Muscle layer of duodenum (tissue), 2 donors: Measurements from ENCODE around the gene RPE.

ENCODE experiments used
- H3K27ac ChIP-seq: one replicate; pipeline ENCODE4 v1.7.0; 2013; ENCODE audit warnings: mild to moderate bottlenecking, low read length
- H3K27me3 ChIP-seq: one replicate; pipeline ENCODE4 v1.7.0; 2013; ENCODE audit warnings: low read depth, mild to moderate bottlenecking, control low read depth, low read length
- H3K36me3 ChIP-seq, 2 donors: one replicate each; pipeline ENCODE4 v1.7.0; 2013; ENCODE audit warnings: low read length in 2 of 2, control low read depth in 1 of 2, mild to moderate bottlenecking in 1 of 2; ENCODE audit not compliant: insufficient read depth in 2 of 2, control insufficient read depth in 1 of 2
- H3K4me1 ChIP-seq, 2 donors: one replicate each; pipeline ENCODE4 v1.7.0; 2013; ENCODE audit warnings: low read length in 2 of 2, mild to moderate bottlenecking in 2 of 2, control low read depth in 1 of 2, moderate library complexity in 1 of 2; ENCODE audit not compliant: insufficient read depth in 2 of 2, control insufficient read depth in 1 of 2
- H3K4me3 ChIP-seq, 2 donors: one replicate each; pipeline ENCODE4 v1.7.0; 2013; ENCODE audit warnings: low read length in 2 of 2, low read depth in 1 of 2, mild to moderate bottlenecking in 1 of 2
- H3K9me3 ChIP-seq, 2 donors: one replicate each; pipeline ENCODE4 v1.7.0; 2013; ENCODE audit warnings: low read length in 2 of 2, control low read depth in 1 of 2, mild to moderate bottlenecking in 1 of 2; ENCODE audit not compliant: control insufficient read depth in 1 of 2
- donor health status: healthy.

RPE gene

GRCh38 chr2:210046851-210047500 is 44.5 kb downstream of the RPE start:
- no peaks in the 10 kb centered on the region for H3K4me1 ChIP-seq
- H3K9me3 ChIP-seq = peaks cover 0 to 8% of the 10 kb centered on the region in 2 donors
- H3K36me3 ChIP-seq = peaks cover 4 to 26% of the 10 kb centered on the region in 2 donors

GRCh38 chr2:210049831-210050230 is 47.4 kb downstream of the RPE start:
- H3K36me3 ChIP-seq = peaks cover 0 to 25% of the 10 kb centered on the region in 2 donors

More at GRCh38 chr2:210046851-210047500, 44.5 kb downstream of the RPE start:
- Histone ChIP-seq H3K27me3 (no peaks in the 10 kb centered on the region), H3K27ac (no peak overlapping the region), H3K4me3 (no peak overlapping the region)

GRCh38 chr2:210050885-210051284 is 48.4 kb downstream of the RPE start:
- H3K27ac ChIP-seq = no peak overlapping the region
- H3K4me1 ChIP-seq = no peaks in the 10 kb centered on the region
- no peaks in the 10 kb centered on the region for H3K27me3 ChIP-seq
- no peak overlapping the region for H3K4me3 ChIP-seq
- peaks cover 6 to 21% of the 10 kb centered on the region in 2 donors for H3K9me3 ChIP-seq
- peaks cover 0 to 35% of the 10 kb centered on the region in 2 donors for H3K36me3 ChIP-seq

More at GRCh38 chr2:210049831-210050230, 47.4 kb downstream of the RPE start:
- Histone ChIP-seq H3K27me3 (no peaks in the 10 kb centered on the region), H3K9me3 (peaks cover 6 to 12% of the 10 kb centered on the region in 2 donors), H3K4me1 (no peaks in the 10 kb centered on the region), H3K4me3 (no peak overlapping the region), H3K27ac (no peak overlapping the region)

GRCh38 chr2:210054696-210055095 is 52.3 kb downstream of the RPE start:
- no peak overlapping the region for H3K27ac ChIP-seq
- H3K36me3 ChIP-seq = peaks cover 0 to 19% of the 10 kb centered on the region in 2 donors
- no peaks in the 10 kb centered on the region for H3K4me1 ChIP-seq
- H3K27me3 ChIP-seq = no peaks in the 10 kb centered on the region
- H3K4me3 ChIP-seq = no peak overlapping the region
- peaks cover 6 to 15% of the 10 kb centered on the region in 2 donors for H3K9me3 ChIP-seq

GRCh38 chr2:210055825-210056224 is 53.4 kb downstream of the RPE start:
- Histone ChIP-seq H3K36me3 (peaks cover 0 to 21% of the 10 kb centered on the region in 2 donors), H3K4me1 (no peaks in the 10 kb centered on the region), H3K9me3 (peaks cover 6 to 15% of the 10 kb centered on the region in 2 donors), H3K27ac (no peak overlapping the region), H3K4me3 (no peak overlapping the region), H3K27me3 (no peaks in the 10 kb centered on the region)

GRCh38 chr2:210063306-210063705 is 60.9 kb downstream of the RPE start:
- H3K27ac ChIP-seq = no peak overlapping the region
- H3K36me3 ChIP-seq = peaks cover 0 to 11% of the 10 kb centered on the region in 2 donors
- H3K27me3 ChIP-seq = no peaks in the 10 kb centered on the region
- H3K4me1 ChIP-seq = no peaks in the 10 kb centered on the region
- no peak overlapping the region for H3K4me3 ChIP-seq
- no peaks in the 10 kb centered on the region for H3K9me3 ChIP-seq
